Measurements from ENCODE around the gene EIF4E1B.

EIF4E1B gene

DNA sequence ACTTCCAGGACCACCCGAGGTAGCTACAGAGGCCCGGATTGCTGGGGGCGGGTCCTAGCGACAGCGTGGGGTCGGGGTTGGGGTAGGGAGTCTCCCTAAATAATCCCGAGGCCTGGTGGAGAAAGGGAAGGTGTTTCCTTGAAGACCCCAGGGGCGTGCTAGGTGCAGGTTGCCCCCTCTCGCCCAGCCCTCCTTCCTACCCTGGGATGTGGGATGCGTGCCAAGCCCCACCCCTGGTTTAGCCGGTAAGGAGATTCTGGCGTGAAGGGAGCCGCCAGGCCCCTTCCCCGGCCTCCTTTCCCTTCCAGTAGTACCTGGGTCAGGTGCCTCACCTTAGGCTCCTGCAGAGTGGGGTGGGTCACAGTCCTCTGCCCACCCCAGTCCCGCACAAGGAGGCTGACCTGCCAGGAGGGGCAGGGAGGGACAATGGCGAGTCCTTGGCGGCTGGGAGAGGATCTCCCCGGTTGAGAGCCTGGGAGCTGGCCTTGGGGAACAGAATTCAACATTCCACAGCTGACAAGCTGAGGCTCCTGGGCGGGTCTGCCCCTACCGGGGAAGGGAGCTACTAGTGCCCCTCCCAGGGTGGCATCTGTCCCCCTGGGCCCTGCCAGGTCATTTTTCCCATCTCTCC, 17.5 kb downstream of the EIF4E1B start:
- no peak for DNase-seq

DNA sequence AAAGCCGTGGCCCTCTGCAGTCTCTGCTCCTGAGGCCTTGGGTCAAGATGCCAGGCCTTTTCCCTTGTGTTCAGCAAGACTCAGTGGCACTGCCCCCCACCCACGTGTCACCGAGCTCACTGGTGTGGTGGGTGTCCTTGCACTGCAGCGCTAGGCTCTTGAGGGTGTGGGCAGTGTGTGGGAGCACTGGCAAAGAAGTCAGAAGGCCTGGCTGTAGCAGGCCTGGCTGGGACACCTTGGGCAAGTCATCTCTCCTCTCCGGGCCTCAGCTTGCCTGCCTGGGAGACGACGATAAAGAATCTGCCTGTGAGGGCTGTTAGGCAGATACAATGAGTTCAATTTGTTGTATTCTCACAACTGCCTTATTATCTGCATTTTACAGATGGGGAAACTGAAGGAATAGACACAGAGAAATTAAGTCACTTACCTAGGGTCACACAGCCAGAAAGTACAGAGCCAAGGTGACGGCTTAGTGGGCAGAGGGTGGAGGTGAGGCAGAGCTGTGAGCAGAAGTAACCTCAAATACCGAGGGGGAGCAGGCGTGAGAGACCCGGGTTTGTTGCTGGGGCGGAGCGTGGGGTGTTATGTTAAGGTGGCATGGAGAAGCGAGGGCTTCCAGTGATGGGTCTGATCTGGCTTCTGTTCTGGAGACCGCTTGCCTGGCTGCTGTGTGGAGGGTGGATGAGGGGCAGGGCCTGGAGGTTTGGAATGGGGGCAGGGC, 18.2 kb downstream of the EIF4E1B start:
- no peak for DNase-seq

DNA sequence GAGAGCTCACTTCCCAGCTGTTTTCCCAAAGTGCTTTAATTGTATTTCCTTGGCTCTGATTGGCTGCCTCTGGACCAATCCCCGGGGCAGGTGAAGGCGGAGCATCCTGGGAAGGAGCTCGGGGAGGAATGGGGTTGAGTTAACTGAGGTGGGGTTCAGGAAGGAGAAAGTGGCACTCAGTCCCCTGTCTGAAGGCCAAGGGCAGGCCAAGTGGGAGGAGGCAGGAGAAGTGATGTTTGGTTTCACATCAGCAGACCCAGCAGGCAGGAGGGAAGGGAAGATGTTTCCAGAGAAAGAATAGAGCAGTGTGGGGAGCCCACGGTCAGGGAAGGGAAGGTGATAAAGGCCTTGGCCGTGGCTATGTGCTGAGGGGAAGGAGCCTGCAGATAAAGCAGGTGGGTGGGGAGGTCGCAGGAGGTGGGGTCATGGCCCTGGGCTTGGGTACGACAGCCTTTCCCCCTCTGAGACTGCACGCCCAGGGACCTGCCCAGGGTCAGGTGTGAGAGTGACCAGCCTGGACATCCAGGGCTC, 19.9 kb downstream of the EIF4E1B start:
- no peak for DNase-seq

DNA sequence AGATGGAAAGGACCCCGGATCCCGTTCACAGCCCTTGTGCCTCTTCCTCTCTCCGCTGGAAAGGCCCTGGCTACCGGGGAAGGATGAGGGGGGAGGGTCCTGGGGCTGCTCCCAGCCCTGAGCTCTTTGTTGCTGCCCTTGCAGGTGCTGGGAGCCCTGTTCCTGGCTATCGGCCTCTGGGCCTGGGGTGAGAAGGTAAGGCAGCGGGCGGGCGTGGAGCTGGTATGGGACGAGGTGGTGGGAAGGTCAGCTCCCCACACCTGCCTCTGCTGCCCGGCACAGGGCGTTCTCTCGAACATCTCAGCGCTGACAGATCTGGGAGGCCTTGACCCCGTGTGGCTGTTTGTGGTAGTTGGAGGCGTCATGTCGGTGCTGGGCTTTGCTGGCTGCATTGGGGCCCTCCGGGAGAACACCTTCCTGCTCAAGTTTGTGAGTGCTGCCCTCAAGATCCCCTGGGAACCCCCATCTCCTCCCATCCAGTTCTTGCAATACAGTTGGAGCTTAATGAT, 21.1 kb downstream of the EIF4E1B start:
- no peak for DNase-seq

DNA sequence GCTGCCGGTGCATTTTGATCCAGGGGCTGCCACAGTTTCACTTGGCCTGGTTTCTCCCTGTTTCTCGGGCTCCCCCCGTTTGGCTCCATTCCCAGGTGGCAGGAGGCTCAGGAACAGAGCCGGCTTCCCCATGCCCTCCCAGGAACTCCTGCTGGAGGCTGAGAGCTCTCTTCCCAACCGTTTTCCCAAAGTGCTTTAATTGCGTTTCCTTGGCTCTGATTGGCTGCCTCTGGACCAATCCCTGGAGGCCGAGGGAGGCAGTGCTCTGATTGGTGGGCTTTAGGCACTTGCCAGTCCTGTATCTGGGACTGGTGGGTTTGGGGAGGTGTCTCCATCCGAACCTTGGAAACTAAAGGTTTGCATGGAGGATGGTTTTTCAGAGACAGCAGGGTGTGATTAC, 21.7 kb downstream of the EIF4E1B start:
- DNase-seq, result no peak

DNA sequence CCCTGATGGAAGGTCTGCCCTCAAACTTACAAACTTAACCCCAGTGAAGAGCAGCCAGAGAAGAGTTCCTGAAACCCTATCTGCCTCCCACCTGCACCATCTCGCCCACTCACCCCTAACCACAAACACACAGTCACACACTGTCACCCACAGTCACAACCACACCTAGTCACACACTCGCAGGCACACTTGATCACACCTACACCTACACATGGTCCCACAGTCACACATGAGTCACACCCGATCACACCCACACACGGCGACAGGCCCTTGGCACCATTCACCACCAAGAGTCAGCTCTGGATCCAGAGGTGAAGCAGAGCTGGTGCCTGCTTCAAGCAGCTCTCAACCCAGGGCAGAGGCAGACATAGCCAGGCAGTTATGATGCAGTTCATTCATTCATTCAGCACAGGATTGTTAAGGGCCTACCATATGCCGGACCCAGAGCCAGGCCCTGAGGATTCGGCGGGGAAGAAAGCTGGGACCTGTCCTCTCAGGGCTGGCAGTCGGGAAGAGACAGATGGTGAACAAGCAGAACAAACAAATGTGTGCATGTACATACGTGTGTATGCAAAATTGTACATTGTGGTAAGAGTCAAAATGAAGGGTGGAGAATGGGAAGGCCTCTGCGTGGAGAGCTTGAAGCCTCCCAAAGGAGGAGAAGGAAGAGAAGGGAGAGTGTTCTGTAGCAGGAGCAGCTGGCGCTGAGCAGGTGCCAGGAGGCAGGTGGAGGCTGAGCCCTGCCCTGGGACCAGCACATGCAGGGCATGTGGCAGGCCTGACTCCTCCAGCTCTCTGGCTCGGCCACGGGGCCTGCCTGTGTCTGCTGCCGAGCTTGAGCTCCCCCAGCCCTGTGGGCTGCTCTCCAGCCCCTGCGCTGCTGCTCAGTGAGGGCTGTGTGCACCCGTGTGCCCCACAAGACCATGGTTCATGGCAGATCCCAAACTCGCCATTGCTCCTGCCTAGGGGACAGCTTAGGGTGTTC, 23.2 kb downstream of the EIF4E1B start:
- DNase-seq, result no peak

DNA sequence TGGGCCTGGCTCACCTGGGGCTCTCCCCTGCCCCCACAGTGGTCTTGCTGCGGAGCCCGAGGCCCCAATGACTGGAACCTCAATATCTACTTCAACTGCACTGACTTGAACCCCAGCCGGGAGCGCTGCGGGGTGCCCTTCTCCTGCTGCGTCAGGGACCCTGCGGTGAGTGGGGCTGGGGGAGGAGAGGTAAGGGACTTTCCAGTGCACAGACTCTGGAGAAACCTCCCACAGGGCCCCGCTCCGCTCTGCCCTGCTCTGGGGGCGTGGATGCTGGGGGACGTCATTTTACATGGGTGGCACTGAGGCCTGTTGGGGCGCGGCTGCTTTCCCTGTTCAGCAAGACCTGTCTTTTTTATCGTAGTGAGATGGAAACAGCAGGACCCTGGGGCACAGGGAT, 24.4 kb downstream of the EIF4E1B start:
- no peak for DNase-seq

DNA sequence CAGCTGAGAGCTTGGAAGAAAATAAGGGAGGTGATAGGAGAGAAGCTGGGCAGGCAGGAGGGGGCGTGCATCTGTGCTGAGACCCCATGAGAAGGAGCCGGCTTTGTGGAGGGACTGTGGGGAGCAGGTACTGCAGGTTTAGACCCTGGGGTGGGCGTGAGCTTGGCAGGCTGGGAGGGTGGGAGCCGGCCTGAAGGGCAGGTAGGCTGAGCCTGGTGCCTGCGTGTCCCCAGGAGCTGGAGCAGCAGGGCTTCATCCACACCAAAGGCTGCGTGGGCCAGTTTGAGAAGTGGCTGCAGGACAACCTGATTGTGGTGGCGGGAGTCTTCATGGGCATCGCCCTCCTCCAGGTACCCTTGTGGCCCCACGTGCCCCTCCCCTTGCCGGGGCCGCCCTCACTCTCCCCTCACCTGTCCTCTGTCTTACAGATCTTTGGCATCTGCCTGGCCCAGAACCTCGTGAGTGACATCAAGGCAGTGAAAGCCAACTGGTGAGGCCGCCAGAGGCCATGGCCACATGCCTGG, 26.1 kb downstream of the EIF4E1B start:
- no peak for DNase-seq

DNA sequence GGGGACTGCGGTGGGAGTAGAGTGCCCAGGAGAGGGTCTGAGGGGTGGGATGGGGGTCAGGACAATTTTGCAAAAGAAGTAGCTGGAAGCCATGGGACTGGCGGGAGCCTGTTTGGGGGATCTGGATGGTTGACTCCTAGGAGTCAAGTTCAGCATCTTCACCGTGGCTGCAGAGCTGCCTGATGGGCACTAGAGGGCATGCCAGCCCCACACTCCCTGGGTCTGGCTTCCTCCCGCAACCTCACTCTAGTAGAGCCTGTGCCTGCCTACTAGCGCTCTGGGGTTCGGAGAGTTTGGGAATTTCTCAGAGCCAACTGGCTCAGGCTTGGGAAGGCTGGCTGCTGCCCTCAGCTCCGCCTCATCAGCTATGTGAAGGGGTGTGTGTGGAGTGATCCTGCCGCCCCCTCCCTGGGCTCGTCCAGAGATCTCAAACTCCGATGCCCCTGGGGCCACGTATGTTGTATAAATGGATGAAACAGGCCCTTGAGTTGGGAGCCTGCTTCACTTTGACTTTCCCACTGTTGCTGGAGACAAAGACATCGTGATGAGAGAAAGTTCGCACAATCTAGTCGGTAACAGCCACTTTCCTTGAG, 27.6 kb downstream of the EIF4E1B start:
- peak; percentile 75 for DNase-seq

DNA sequence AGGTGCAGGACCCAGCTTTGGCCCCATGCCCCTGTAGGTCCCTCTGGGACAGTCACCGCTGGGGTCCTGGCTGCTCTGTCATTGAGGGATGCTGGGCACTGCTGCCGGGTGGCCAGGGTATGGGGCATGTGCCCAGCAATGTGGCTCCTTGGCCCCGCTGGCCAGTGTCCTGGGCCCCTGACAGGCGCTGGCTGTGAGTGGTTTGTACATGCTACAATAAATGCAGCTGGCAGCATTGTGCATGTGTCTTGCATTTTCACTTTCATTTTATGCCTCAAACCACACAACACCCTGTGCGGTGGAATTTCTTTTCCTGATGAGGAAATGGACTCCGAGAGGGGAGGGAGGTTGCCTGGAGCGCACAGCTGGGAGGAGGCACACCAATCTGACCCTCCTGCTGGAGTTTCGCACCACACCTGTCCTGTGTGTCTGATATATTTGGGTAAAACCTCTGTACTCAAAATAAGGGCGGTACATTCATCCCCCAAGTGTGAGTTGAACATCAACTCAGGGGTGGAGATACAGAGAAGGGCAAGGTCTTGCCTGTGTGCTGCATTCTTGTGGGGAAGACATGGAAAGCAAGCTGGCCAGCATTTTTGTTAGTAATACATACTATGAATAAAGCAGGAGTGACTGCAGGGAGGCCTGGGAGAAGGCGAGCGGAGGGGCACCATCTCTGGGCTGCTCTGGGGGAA, 28.5 kb downstream of the EIF4E1B start:
- DNase-seq, result no peak

DNA sequence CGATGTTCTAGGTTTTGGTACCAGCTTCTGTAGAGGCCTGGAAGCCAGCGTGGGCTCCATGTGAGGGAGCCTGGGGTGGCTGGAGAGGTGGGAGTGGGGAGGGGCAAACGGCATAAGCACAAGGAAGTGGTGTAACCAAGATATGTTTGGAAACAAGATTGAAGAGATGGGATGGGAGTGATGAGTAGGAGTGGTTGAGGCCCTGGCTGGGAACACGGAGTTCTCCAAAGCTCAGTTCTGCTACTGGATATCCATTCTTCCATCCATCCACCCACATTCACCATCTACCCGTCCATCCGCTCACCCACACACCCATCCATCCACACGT, 29.0 kb downstream of the EIF4E1B start:
- no peak for DNase-seq

DNA sequence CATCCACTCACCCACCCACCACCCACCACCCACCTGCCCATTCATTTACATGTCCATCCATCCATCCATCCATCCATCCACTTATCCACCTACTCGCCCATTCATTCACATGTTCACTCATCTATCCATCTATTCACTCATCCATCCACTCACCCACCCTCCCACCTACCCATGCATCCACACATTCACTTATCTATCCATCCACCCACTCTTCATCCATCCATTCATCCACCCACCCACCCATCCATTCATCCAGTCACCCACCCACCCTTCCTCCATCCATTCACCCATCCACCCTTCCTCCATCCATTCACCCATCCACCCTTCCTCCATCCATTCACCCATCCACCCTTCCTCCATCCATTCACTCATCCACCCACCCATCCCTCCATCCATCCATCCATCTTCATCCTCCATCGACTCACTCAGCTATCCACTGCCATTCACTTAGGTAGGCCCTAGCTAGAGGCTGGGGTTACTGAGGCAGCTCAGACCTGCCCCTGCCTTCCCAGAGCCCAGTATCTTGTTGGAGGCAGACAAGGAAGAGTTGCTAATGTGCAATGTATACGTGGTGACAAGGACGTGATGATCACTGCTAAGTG, 29.5 kb downstream of the EIF4E1B start:
- DNase-seq, result no peak

DNA sequence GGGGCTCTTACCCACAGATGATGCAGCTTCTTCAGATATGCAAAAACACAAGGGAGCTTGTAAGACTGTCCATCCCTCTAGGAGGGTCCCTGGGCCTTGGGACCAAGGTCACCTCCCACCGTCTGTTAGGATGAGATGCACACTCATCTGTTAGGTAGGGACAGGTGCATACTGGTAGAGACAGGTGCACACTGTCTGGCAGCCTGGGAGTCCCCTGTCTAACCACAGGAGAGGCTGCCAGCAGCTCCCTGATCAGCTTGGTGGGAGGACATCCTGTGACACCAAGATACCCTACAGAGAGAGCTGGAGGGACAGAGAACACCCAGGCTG, 30.0 kb downstream of the EIF4E1B start:
- no peak for DNase-seq

DNA sequence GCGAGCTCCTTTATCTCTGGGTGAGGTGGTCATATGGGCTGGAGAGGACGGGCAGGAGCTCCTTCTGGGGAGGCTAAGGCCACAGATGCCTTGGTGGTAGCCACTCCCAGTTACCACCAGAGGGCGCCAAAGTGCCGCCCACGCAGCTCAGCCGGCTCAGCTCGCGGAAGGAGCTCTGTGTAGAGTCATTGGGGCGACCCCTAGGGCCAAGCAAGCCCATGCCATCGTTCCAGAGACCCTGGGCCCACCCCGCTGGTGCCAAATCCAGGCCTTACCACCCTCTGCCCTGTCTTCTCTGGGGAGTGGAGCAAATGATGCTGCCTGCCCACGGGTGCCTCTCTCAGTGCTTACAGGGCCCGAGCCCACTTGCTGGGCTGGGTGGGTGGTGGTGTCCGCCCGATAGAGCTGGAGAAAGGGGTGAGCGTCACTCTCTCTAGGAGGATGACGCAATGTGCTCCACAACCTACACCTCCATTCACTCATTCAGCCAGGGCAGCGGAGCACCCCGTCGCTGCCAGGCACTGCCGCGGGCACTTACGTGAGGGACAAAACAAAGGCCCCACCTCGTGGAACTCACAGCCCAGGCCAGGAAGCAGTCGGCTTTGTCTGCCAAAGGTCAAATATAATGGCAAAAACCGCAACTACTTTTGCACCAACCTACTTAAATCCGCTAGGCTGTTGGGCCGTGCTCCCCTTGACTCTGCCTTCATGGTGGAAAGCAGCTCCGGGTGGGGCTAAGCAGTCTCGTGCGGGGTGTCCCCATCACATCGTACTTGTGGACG, 30.6 kb downstream of the EIF4E1B start:
- DNase-seq, result peak; percentile 85

DNA sequence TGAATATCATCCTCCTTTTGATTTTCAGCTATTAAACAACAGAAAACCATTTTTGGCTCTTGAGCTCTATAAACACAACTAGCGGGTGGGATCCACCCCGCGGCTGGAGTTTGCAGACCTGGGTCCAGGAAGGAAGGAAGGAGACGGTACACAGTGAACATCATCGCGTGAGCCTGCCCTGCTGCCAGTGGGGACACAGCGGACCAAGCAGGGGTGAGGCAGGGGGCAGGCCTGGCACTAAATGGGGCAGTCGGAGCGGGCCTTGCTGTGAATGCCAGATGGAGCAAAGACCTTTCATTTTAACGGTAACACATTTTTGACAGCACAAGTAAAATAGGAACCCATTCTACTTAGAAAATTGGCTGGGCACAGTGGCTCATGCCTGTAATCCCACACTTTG, 31.2 kb downstream of the EIF4E1B start:
- no peak for DNase-seq

DNA sequence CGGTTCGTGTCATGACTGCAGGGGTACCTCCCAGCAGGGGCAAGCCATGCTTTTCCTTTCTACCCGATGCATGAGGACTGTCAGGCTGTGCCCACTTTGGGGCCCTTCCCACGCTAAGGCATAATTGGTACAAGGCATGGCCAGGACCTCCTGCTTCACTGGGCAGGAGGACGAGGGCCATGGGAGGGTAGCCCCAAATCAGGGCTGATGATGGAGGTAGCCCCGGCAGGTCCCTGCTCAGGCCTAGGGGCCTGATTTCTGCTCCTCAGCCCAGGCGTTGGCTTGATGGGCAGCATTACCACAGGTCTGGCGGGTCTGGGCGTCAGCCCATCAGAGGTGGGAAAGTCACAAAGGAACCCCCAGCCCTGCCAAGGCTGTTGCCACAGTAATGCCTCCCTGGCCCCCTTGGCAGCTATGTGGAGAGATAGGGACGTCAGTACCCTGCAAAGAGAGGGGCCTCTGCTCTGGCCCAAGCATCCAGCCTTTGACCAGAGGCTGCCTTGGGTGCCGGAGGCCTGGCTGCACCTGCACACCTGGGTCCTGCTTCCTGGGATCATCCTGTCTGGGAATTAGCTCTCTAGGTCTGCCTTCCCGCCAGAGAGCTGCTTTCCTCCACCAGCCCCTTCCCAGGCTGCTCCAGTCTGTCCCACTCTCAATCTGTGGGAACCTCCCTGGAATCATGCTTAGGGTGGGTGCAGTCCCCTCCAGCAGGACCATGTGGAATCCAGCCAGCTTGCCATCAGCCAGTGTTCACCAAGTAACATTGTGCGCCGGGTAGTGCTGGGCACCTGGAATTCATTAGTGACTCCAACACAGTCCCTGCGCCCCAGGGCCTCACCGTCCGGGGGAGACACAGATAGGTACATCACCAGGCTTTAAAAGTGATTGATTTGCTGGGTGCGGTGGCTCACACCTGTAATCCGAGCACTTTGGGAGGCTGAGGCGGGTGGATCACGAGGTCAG, 32.2 kb downstream of the EIF4E1B start:
- no peak for DNase-seq

DNA sequence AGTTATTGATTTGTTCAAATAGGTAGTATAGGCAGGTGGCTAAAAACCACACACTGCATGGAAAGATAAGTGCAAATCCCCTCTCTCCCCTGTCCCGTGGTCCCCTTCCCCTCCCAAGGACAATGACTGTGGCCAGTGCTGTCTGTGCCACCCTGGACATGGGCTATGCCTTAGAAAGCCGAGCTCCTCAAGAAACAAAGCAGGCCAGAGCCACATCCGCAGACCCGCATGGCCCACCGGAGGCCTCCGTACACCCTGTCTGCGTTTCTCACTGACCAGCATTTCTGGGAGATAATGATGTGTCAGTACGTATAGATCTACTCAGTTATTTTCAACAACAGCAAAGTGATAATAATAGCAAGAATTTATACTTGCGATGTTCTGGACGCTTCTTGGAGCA, 33.1 kb downstream of the EIF4E1B start:
- DNase-seq, result no peak

DNA sequence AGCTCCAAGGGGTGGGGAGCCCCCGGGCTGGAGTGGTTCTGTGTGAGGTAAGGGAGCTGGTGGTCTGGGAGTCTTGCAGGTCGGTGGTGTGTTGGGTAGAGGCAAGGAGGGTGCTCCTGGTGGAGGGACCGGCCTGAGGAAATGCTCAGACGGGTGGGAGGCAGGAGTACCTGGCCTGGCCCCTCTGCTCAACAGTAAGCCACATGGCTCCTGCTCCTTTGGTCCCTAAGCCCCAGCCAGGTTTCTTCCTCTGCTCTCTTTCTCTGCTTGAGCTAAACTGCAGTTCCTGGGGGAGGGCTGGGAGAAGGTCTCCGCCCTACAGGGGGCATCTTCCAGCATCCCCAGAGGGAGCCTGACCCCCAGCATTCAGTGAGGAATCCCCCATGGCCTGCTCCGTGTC, 34.0 kb downstream of the EIF4E1B start:
- no peak for DNase-seq

DNA sequence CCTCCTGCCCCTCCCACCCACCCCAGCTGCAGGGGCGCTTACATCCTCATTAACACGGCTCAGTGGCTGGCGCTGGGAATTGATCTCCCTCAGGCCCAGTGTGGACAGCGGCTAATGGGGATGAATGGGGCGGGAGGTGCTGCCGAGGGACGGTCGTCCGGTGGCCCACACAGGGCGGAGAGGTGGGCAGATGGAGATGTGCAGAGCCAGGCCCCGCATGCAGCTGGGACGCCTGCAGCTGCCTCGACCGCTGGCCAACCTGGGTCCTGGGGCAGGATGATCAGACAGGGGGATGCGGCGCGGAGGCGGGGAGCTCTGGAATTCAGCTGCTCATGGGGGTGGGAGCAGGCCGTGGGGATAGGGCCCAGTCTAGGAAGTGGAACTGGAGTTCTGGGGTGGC, 34.4 kb downstream of the EIF4E1B start:
- no peak for DNase-seq

DNA sequence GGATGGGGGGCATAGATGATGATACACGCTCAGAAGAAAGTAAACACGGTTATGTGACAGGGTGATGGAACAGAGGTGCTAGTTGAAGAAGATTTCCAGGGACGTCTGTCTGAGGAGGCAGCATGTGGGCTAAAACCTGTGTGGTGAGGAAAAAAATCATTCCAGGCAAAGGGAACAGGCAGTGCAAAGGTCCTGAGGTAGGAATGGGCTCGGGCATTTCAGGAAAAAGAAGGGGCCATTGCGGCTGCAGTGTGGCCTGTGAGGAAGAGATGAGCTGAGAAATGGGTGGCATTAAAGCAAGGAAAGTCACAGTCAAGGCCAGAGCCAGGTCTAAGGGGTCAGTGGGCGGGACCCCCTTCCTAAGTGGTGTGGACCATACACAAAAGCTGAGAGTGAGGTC, 35.0 kb downstream of the EIF4E1B start:
- no peak for DNase-seq

Data from right forelimb (tissue), 1 donor.